ENCODE measurements around the gene FAM229B.

DNA sequence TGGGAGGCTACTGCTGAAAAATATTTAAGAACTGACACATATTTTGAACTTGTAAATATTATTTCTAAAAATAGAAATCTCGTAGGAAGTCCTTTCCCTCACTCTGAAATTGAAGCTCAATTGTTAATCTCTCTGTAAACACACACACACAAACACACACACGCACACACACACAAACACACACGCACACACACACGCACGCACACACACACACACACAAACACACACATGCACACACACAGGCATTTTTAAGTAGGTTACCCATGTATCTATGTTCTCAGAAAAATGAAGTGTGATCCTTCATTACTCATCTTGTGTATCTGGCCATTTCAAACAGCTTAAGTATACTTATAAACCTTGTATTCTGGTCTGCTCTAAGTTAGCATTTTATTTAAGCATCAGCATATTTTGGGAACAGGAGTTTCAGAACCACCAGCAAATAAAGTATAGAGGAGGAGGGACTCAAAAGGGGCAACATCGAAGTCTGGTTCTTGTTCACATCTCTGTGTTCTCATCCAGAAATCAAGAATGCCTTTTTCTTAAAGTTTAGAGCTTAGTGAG lies 21.9 kb upstream of the FAM229B start:
- no peak for TF ChIP-seq EZH2 (IDR thresholded peaks at IDR 0.05; ENCODE audit: borderline replicate concordance, low read depth, low read length, severe bottlenecking)
- TF ChIP-seq POLR2AphosphoS5 (IDR thresholded peaks at IDR 0.05; ENCODE audit: insufficient read depth, low read depth, low read length): no peak
- TF ChIP-seq, protein P1, sequence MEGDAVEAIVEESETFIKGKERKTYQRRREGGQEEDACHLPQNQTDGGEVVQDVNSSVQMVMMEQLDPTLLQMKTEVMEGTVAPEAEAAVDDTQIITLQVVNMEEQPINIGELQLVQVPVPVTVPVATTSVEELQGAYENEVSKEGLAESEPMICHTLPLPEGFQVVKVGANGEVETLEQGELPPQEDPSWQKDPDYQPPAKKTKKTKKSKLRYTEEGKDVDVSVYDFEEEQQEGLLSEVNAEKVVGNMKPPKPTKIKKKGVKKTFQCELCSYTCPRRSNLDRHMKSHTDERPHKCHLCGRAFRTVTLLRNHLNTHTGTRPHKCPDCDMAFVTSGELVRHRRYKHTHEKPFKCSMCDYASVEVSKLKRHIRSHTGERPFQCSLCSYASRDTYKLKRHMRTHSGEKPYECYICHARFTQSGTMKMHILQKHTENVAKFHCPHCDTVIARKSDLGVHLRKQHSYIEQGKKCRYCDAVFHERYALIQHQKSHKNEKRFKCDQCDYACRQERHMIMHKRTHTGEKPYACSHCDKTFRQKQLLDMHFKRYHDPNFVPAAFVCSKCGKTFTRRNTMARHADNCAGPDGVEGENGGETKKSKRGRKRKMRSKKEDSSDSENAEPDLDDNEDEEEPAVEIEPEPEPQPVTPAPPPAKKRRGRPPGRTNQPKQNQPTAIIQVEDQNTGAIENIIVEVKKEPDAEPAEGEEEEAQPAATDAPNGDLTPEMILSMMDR (IDR thresholded peaks at IDR 0.05; ENCODE audit: extremely low read depth in 1 of 2, insufficient read depth in 1 of 2, low read depth in 1 of 2, low read length in 2 of 2): no peak
